GM21529 (cell line): ENCODE results near the gene AFAP1L2.

ENCODE experiments used
- ATAC-seq: cut with Tn5 transposase; IDR thresholded peaks from one replicate; pipeline ENCODE4 v1.9.1; 2021; ENCODE audit not compliant: unreplicated experiment

AFAP1L2 gene

GRCh38 chr10:114412907-114413797, 8.8 kb upstream of the AFAP1L2 start:
- ATAC-seq: no peak

GRCh38 chr10:114408968-114409444, 4.7 kb upstream of the AFAP1L2 start:
- ATAC-seq: no peak

GRCh38 chr10:114408112-114408967, 4.0 kb upstream of the AFAP1L2 start:
- ATAC-seq: no peak

GRCh38 chr10:114406455-114406854, 2.2 kb upstream of the AFAP1L2 start:
- ATAC-seq: no peak

- no peak for ATAC-seq
Observed at GRCh38 chr10:114405011-114405350, 679 bp upstream of the AFAP1L2 start.

GRCh38 chr10:114403541-114404161, 651 bp downstream of the AFAP1L2 start:
- ATAC-seq: no peak

- ATAC-seq: no peak
Observed at GRCh38 chr10:114402871-114403540, 1.3 kb downstream of the AFAP1L2 start.

GRCh38 chr10:114402233-114402632, 2.1 kb downstream of the AFAP1L2 start:
- no peak for ATAC-seq

- ATAC-seq: no peak
Observed at GRCh38 chr10:114401195-114401791, 3.0 kb downstream of the AFAP1L2 start.

- no peak for ATAC-seq
Observed at GRCh38 chr10:114400091-114400490, 4.2 kb downstream of the AFAP1L2 start.

GRCh38 chr10:114399576-114399975, 4.7 kb downstream of the AFAP1L2 start:
- ATAC-seq: no peak

GRCh38 chr10:114398587-114399331, 5.5 kb downstream of the AFAP1L2 start:
- ATAC-seq: no peak

- no peak for ATAC-seq
Observed at GRCh38 chr10:114397651-114398145, 6.6 kb downstream of the AFAP1L2 start.

- ATAC-seq: no peak
Observed at GRCh38 chr10:114396464-114396863, 7.8 kb downstream of the AFAP1L2 start.

GRCh38 chr10:114395366-114396022, 8.8 kb downstream of the AFAP1L2 start:
- ATAC-seq: peak; percentile 39

GRCh38 chr10:114394531-114394930, 9.8 kb downstream of the AFAP1L2 start:
- ATAC-seq: no peak

GRCh38 chr10:114393886-114394285, 10.4 kb downstream of the AFAP1L2 start:
- no peak for ATAC-seq

- ATAC-seq: no peak
Observed at GRCh38 chr10:114393482-114393881, 10.8 kb downstream of the AFAP1L2 start.
